Activated CD8-positive, alpha-beta T cell treated with anti-CD3 and anti-CD28 coated beads for 36 hours (primary cell): Measurements from ENCODE around the gene LRRC63. TPM values are rescaled to one million over a fixed set of nuclear protein-coding genes. Genes with fewer than 3 reads are reported as not detected.

ENCODE experiments used
- ATAC-seq: fragments of 200-7000 bp; cut with Tn5 transposase; one replicate; pipeline ENCODE4 v1.10.0; 2021; ENCODE audit warnings: mild to moderate bottlenecking, moderate library complexity
- CTCF ChIA-PET: fragments of 350-600 bp; sonication (Branson Sonifier 250); formaldehyde crosslinking; loops from one replicate; lab custom pipeline; 2021; ENCODE audit warnings: antibody characterized with exemption; lab: Charles Lee
- POLR2A ChIA-PET: fragments of 350-600 bp; sonication (Branson Sonifier 250); formaldehyde crosslinking; loops from one replicate; lab custom pipeline; 2021; ENCODE audit warnings: antibody characterized with exemption; lab: Charles Lee
- DNase-seq: peaks from one replicate; pipeline ENCODE4 v3.0.0-alpha.2; 2020
- H3K27ac Mint-ChIP-seq: one replicate; pipeline ENCODE4 v1.8.0; 2021; ENCODE audit warnings: mild to moderate bottlenecking, mixed read lengths
- H3K27me3 Mint-ChIP-seq: one replicate; pipeline ENCODE4 v1.8.0; 2021; ENCODE audit warnings: mixed read lengths
- H3K36me3 Mint-ChIP-seq: one replicate; pipeline ENCODE4 v1.8.0; 2021; ENCODE audit warnings: low read depth, mixed read lengths
- H3K4me1 Mint-ChIP-seq: one replicate; pipeline ENCODE4 v1.8.0; 2021; ENCODE audit warnings: low read depth, mixed read lengths
- H3K4me3 Mint-ChIP-seq: one replicate; pipeline ENCODE4 v1.8.0; 2021; ENCODE audit warnings: mild to moderate bottlenecking, moderate library complexity, mixed read lengths
- H3K9me3 Mint-ChIP-seq: one replicate; pipeline ENCODE4 v1.8.0; 2021; ENCODE audit warnings: mixed read lengths
- intact Hi-C: fragments of 100-400 bp; cut with micrococcal nuclease; formaldehyde crosslinking; loops from one replicate; pipeline ENCODE4 v1.10.0; 2022
- total RNA-seq, 2 experiments: library from RNA; stranded (reverse); gene quantifications; one replicate each; pipeline ENCODE4 v1.2.3, GENCODE V29; 2021
- TF ChIP-seq, protein P1 (sequence below): fragments of 200-600 bp; IDR thresholded peaks from one replicate; pipeline ENCODE4 v1.8.0; 2022; ENCODE audit warnings: antibody characterized with exemption, mild to moderate bottlenecking

Gene LRRC63
- total RNA-seq, 2 experiments from 2014 or later: 0.47 to 0.59 TPM

DNA sequence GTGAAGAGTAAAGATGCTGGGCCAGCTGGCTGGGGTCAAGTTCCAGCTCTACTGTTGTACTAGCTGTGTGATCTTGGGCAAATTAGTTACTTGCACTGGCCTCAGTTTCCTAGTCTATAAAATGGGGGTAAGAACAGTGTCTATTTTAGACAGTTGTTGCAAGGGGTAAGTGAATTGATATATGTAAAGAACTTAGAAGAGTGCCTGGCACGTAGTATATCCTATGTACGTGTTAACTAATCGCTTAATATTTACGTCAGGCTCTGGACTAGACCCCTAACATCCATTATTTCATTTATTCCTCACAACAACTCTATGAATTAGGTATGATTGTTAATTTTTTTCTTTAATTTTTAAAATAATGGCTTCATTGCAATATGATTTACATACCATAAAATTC, 26.1 kb upstream of the LRRC63 start:
- CTCF ChIA-PET: interaction anchor here (0.7 to 5.4 kb wide), 9 partner anchors 8 to 177 kb away, joined by 3 to 18 read pairs (median 4); no protein-coding TSS in a partner anchor
- POLR2A ChIA-PET: no interaction called here
- DNase-seq: no peak
- no peaks in the 10 kb centered on the region for H3K9me3 Mint-ChIP-seq
- H3K4me1 Mint-ChIP-seq: peaks cover 34% of the 10 kb centered on the region
- ATAC-seq: no peak
- TF ChIP-seq, protein P1, sequence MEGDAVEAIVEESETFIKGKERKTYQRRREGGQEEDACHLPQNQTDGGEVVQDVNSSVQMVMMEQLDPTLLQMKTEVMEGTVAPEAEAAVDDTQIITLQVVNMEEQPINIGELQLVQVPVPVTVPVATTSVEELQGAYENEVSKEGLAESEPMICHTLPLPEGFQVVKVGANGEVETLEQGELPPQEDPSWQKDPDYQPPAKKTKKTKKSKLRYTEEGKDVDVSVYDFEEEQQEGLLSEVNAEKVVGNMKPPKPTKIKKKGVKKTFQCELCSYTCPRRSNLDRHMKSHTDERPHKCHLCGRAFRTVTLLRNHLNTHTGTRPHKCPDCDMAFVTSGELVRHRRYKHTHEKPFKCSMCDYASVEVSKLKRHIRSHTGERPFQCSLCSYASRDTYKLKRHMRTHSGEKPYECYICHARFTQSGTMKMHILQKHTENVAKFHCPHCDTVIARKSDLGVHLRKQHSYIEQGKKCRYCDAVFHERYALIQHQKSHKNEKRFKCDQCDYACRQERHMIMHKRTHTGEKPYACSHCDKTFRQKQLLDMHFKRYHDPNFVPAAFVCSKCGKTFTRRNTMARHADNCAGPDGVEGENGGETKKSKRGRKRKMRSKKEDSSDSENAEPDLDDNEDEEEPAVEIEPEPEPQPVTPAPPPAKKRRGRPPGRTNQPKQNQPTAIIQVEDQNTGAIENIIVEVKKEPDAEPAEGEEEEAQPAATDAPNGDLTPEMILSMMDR: no peak
- intact Hi-C loops: no loop called here
- no peak overlapping the region for H3K4me3 Mint-ChIP-seq
- peaks cover 9% of the 10 kb centered on the region for H3K36me3 Mint-ChIP-seq
- peak overlapping the region; percentile 99 for H3K27ac Mint-ChIP-seq
- H3K27me3 Mint-ChIP-seq: no peaks in the 10 kb centered on the region

DNA sequence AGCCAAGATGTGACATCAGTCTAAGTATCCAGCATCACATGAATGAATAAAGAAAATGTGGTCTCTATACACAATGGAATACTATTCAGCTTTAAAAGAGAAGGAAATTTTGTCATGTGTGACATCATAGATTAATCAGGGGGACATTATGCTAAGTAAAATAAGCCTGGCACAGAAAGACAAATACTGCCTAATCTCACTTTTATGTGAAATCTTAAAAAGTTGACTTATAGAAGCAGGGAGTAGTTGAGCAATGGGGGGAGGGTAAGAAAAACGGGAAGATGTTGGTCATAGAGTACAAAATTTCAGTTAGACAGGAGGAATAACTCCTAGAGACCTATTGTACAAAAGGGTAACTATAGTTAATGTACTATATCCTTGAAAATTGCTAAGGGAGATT, 19.3 kb upstream of the LRRC63 start:
- CTCF ChIA-PET: interaction anchor here (1.0 to 1.7 kb wide), 4 partner anchors 10 to 129 kb away, joined by 4 to 6 read pairs (median 6); no protein-coding TSS in a partner anchor
- H3K27ac Mint-ChIP-seq: no peak overlapping the region
- H3K4me3 Mint-ChIP-seq: no peak overlapping the region
- POLR2A ChIA-PET: no interaction called here
- no peaks in the 10 kb centered on the region for H3K36me3 Mint-ChIP-seq
- H3K4me1 Mint-ChIP-seq: peaks cover 1% of the 10 kb centered on the region
- no peaks in the 10 kb centered on the region for H3K27me3 Mint-ChIP-seq
- intact Hi-C loops: no loop called here
- no peaks in the 10 kb centered on the region for H3K9me3 Mint-ChIP-seq
- TF ChIP-seq, protein P1: no peak
- no peak for DNase-seq
- ATAC-seq: no peak

DNA sequence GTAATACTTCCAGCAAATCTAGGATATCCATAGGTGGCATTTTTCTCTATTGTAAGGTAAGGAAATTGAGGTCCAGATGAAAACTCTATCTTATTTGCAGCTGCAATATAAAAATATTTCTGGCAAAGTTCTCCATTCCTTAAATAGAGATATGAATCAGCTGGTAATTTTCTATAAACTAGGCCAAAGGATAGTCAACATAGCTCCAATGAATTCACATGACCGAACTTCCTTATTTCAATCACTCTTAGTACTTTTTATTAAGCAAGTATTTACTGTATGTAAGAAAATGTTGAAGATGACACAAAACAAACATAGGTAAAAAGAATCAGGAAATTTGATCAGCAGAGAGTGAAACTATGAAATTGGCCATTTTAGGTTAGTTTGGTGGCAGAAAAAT, 16.7 kb upstream of the LRRC63 start:
- DNase-seq (no peak), ATAC-seq (no peak)
- intact Hi-C loops: no loop called here
- POLR2A ChIA-PET: no interaction called here
- CTCF ChIA-PET: interaction anchor here (1.1 to 1.2 kb wide), 2 partner anchors 8 to 12 kb away, joined by 3 read pairs; no protein-coding TSS in a partner anchor
- TF ChIP-seq, protein P1: no peak
- H3K4me1 Mint-ChIP-seq: peaks cover 5% of the 10 kb centered on the region
- no peak overlapping the region for H3K4me3 Mint-ChIP-seq
- H3K36me3 Mint-ChIP-seq: no peaks in the 10 kb centered on the region
- H3K27ac Mint-ChIP-seq: no peak overlapping the region
- no peaks in the 10 kb centered on the region for H3K9me3 Mint-ChIP-seq
- H3K27me3 Mint-ChIP-seq: no peaks in the 10 kb centered on the region

DNA sequence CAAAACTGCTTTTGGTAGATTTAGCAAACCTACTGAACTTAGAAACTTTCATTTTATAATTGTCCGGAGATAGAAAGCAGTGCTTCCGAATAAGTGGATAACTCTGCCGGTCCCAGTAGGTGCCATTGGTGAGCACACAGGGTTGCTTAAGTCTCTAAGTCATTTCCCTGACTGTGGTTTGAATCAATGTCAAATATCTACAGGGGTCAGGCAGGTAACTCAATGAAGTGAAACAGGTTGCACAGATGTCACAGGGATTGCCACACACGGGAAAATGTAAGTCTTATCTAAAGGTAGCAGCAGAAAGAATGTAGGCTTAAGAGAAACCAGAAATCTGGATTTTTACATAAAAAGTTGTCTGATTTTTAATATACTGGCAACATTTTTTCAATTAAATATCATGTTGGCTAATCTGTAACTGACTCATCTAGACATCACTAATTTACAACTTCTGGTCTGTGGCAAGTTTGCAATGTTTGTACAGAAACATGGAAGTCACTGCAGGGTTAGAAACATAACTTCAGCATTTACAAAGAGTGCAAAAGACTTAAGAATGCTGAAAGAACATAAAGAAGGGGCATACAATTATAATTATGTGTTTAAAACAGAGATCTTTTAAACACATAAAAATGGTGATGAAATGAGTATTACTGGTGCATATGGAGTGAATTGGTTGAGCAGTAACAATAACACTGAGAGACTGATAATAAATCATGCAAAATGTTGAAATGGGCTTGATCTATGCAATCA, 14.3 kb upstream of the LRRC63 start:
- ChIA-PET POLR2A (no interaction called here), CTCF (no interaction called here)
- Mint-ChIP-seq H3K27me3 (no peaks in the 10 kb centered on the region), H3K4me1 (peaks cover 27% of the 10 kb centered on the region), H3K9me3 (no peaks in the 10 kb centered on the region), H3K4me3 (no peak overlapping the region), H3K27ac (no peak overlapping the region), H3K36me3 (no peaks in the 10 kb centered on the region)
- intact Hi-C loops: no loop called here
- no peak for DNase-seq
- TF ChIP-seq, protein P1: no peak
- no peak for ATAC-seq

DNA sequence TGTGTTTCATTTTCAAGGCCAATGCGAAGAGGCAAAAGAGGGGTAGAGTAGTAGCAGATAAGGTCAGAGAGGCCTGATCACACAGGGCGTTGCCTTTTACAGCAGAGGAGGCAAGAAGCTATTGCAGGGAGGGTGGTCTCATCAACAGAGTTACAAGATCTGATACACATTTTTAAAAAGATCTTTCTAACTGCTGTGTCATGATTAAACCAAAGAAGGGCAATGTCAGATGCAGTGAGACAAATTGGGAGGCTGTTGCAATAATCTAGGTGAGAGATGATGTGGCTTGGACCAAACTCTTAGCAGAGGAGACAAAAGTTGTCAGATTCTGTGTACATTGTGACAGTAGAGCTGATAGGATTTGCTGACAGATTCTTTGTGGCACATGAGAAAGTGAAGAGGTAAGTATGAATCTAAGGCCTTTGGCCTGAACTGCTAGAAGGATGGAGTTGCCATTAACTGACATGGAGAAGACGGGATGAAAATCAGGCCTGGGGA, 13.0 kb upstream of the LRRC63 start:
- no peak overlapping the region for H3K4me3 Mint-ChIP-seq
- no peaks in the 10 kb centered on the region for H3K9me3 Mint-ChIP-seq
- ChIA-PET POLR2A (interaction anchor here (0.7 to 2.4 kb wide), 4 partner anchors 10 to 32 kb away, joined by 3 to 11 read pairs (median 6); partner anchors contain the start of gene LCP1), CTCF (interaction anchor here (0.9 to 2.3 kb wide), 3 partner anchors 8 to 39 kb away, joined by 3 to 16 read pairs (median 6); no protein-coding TSS in a partner anchor)
- intact Hi-C loops: no loop called here
- H3K27ac Mint-ChIP-seq: no peak overlapping the region
- no peaks in the 10 kb centered on the region for H3K27me3 Mint-ChIP-seq
- no peaks in the 10 kb centered on the region for H3K36me3 Mint-ChIP-seq
- peaks cover 35% of the 10 kb centered on the region for H3K4me1 Mint-ChIP-seq
- no peak for DNase-seq
- TF ChIP-seq, protein P1: no peak
- ATAC-seq: no peak
